Mesenchymal stem cell (in vitro differentiated cells and primary cell): ENCODE results near the gene AKT1S1.
A peak's percentile ranks its signal among the peaks of the same experiment; 100 is the strongest.

ENCODE experiments used
- DNase-seq: peaks from one replicate; pipeline ENCODE4 v3.0.0-alpha.2; 2013
- H2AFZ ChIP-seq: one replicate; pipeline ENCODE4 v1.6.1; 2013; ENCODE audit warnings: low read depth, mild to moderate bottlenecking, control low read depth, inconsistent platforms, low read length, moderate library complexity
- H2AK5ac ChIP-seq: 2 replicates; pipeline ENCODE4 v1.6.1; 2013; ENCODE audit warnings: low read length, moderate library complexity, mild to moderate bottlenecking, inconsistent platforms; ENCODE audit not compliant: severe bottlenecking
- H2BK120ac ChIP-seq: one replicate; pipeline ENCODE4 v1.6.1; 2013; ENCODE audit warnings: low read depth, mild to moderate bottlenecking, inconsistent platforms, low read length, moderate library complexity
- H2BK12ac ChIP-seq, 2 experiments: one replicate each; pipeline ENCODE4 v1.6.1; 2013; ENCODE audit warnings: inconsistent platforms in 2 of 2, low read length in 2 of 2, mild to moderate bottlenecking in 2 of 2, moderate library complexity in 2 of 2, control low read depth in 1 of 2
- H2BK15ac ChIP-seq: one replicate; pipeline ENCODE4 v1.6.1; 2013; ENCODE audit warnings: mild to moderate bottlenecking, low read depth, inconsistent platforms; ENCODE audit not compliant: poor library complexity, severe bottlenecking
- H2BK5ac ChIP-seq: 2 replicates; pipeline ENCODE4 v1.6.1; 2013; ENCODE audit warnings: low read depth, mild to moderate bottlenecking, low read length, control low read depth, inconsistent platforms; ENCODE audit not compliant: poor library complexity, severe bottlenecking
- H3K14ac ChIP-seq, 2 experiments: one replicate each; pipeline ENCODE4 v1.6.1; 2013; ENCODE audit warnings: inconsistent platforms in 2 of 2, low read length in 2 of 2, control low read depth in 1 of 2, mild to moderate bottlenecking in 1 of 2, moderate library complexity in 1 of 2
- H3K18ac ChIP-seq, 2 experiments: one replicate each; pipeline ENCODE4 v1.6.1; 2013; ENCODE audit warnings: inconsistent platforms in 2 of 2, low read length in 2 of 2, control low read depth in 1 of 2, low read depth in 1 of 2, mild to moderate bottlenecking in 1 of 2
- H3K23ac ChIP-seq, 2 experiments: one replicate each; pipeline ENCODE4 v1.6.1; 2013; ENCODE audit warnings: inconsistent platforms in 2 of 2, low read length in 2 of 2, mild to moderate bottlenecking in 2 of 2, moderate library complexity in 2 of 2, control low read depth in 1 of 2
- H3K27ac ChIP-seq: 2 replicates; pipeline ENCODE4 v1.5.1; 2013; ENCODE audit warnings: mild to moderate bottlenecking, moderate library complexity, low read length, control low read depth, inconsistent platforms; ENCODE audit not compliant: poor library complexity, severe bottlenecking
- H3K27me3 ChIP-seq, 2 experiments: 2 replicates each; pipeline versions ENCODE4 v1.6.1 to v1.7.0; 2013; ENCODE audit warnings: low read length in 2 of 2, mild to moderate bottlenecking in 2 of 2, moderate library complexity in 2 of 2, control low read depth in 1 of 2, inconsistent platforms in 1 of 2; ENCODE audit not compliant: control insufficient read depth in 1 of 2, insufficient read depth in 1 of 2
- H3K36me3 ChIP-seq, 2 experiments: 2 replicates each; pipeline versions ENCODE4 v1.6.1 to v1.7.0; 2013; ENCODE audit warnings: low read length in 2 of 2, control low read depth in 1 of 2, inconsistent platforms in 1 of 2, low read depth in 1 of 2, mild to moderate bottlenecking in 1 of 2; ENCODE audit not compliant: insufficient read depth in 2 of 2, control insufficient read depth in 1 of 2
- H3K4ac ChIP-seq, 2 experiments: one replicate each; pipeline ENCODE4 v1.6.1; 2013; ENCODE audit warnings: inconsistent platforms in 2 of 2, low read length in 2 of 2, mild to moderate bottlenecking in 2 of 2, moderate library complexity in 2 of 2, control low read depth in 1 of 2, low read depth in 1 of 2
- H3K4me1 ChIP-seq: 2 replicates; pipeline ENCODE4 v1.6.1; 2013; ENCODE audit warnings: low read depth, low read length, control low read depth; ENCODE audit not compliant: control insufficient read depth, insufficient read depth
- H3K4me2 ChIP-seq: 2 replicates; pipeline ENCODE4 v1.6.1; 2013; ENCODE audit warnings: low read length, mild to moderate bottlenecking, inconsistent platforms; ENCODE audit not compliant: poor library complexity, severe bottlenecking
- H3K4me3 ChIP-seq, 2 experiments: 2 replicates each; pipeline versions ENCODE4 v1.5.1 to v1.7.0; 2013; ENCODE audit warnings: low read length in 2 of 2, mild to moderate bottlenecking in 2 of 2, control low read depth in 1 of 2, low read depth in 1 of 2; ENCODE audit not compliant: insufficient read depth in 1 of 2
- H3K79me1 ChIP-seq: replicated peaks from 2 replicates; pipeline ENCODE4 v1.6.1; 2013; ENCODE audit warnings: mild to moderate bottlenecking, control low read depth, low read length, inconsistent platforms; ENCODE audit not compliant: poor library complexity, severe bottlenecking
- H3K9ac ChIP-seq: 2 replicates; pipeline ENCODE4 v1.7.0; 2013; ENCODE audit warnings: mild to moderate bottlenecking, low read length, moderate library complexity
- H3K9me3 ChIP-seq: 2 replicates; pipeline ENCODE4 v1.7.0; 2013; ENCODE audit warnings: mild to moderate bottlenecking, low read length; ENCODE audit not compliant: control insufficient read depth
- H4K8ac ChIP-seq: one replicate; pipeline ENCODE4 v1.6.1; 2013; ENCODE audit warnings: inconsistent platforms, mild to moderate bottlenecking, low read length, moderate library complexity
- H4K91ac ChIP-seq: one replicate; pipeline ENCODE4 v1.6.1; 2013; ENCODE audit warnings: mild to moderate bottlenecking, low read length, inconsistent platforms
- WGBS: methylation state at CpG from one replicate; pipeline ENCODE4 v1.1.7; 2013; ENCODE audit warnings: mixed read lengths; 5-methylcytosine and 5-hydroxymethylcytosine counted together

AKT1S1 gene

GRCh38 chr19:49854378-49855263 lies 22.5 kb downstream of the AKT1S1 start:
- H3K4me2 ChIP-seq: no peak overlapping the region
- no peak overlapping the region for H2BK5ac ChIP-seq
- H3K14ac ChIP-seq: no peak overlapping the region
- peaks cover 39 to 53% of the 10 kb centered on the region in 2 experiments for H3K36me3 ChIP-seq
- 96% methylated on average over 39 of the region's 39 CpGs for WGBS
- H4K91ac ChIP-seq: no peak overlapping the region
- no peak overlapping the region for H3K4me3 ChIP-seq
- no peak overlapping the region for H3K23ac ChIP-seq
- no peaks in the 10 kb centered on the region for H3K27me3 ChIP-seq
- peaks cover 48% of the 10 kb centered on the region for H3K4me1 ChIP-seq
- no peak overlapping the region for H2BK12ac ChIP-seq
- no peak for DNase-seq
- no peak overlapping the region for H3K18ac ChIP-seq
- peaks cover 11% of the 10 kb centered on the region for H3K79me1 ChIP-seq
- H3K27ac ChIP-seq: no peak overlapping the region
- H3K4ac ChIP-seq: no peak overlapping the region
- no peak overlapping the region for H3K9ac ChIP-seq
- H2BK120ac ChIP-seq: no peak overlapping the region
- H3K9me3 ChIP-seq: no peaks in the 10 kb centered on the region
- H4K8ac ChIP-seq: no peak overlapping the region
- no peak overlapping the region for H2AK5ac ChIP-seq
- no peak overlapping the region for H2BK15ac ChIP-seq
- no peak overlapping the region for H2AFZ ChIP-seq

- 92% methylated on average over 9 of the region's 10 CpGs for WGBS
- Histone ChIP-seq H3K27me3 (no peaks in the 10 kb centered on the region), H3K4me3 (no peak overlapping the region), H2BK12ac (no peak overlapping the region), H4K91ac (no peak overlapping the region), H3K14ac (no peak overlapping the region), H3K23ac (no peak overlapping the region), H2BK120ac (no peak overlapping the region), H2BK5ac (no peak overlapping the region), H3K4ac (no peak overlapping the region), H3K79me1 (peaks cover 13% of the 10 kb centered on the region), H4K8ac (no peak overlapping the region), H3K4me1 (peaks cover 44% of the 10 kb centered on the region), H3K4me2 (no peak overlapping the region), H3K18ac (no peak overlapping the region), H3K9ac (no peak overlapping the region), H2BK15ac (no peak overlapping the region), H3K36me3 (peaks cover 39 to 47% of the 10 kb centered on the region in 2 experiments), H2AFZ (no peak overlapping the region), H3K9me3 (no peaks in the 10 kb centered on the region), H3K27ac (no peak overlapping the region), H2AK5ac (no peak overlapping the region)
- no peak for DNase-seq
Measured at GRCh38 chr19:49853852-49854377, 23.2 kb downstream of the AKT1S1 start.

- no peak overlapping the region for H4K8ac ChIP-seq
- no peak overlapping the region for H3K27ac ChIP-seq
- no peaks in the 10 kb centered on the region for H3K27me3 ChIP-seq
- no peak overlapping the region for H3K4ac ChIP-seq
- WGBS: 88% methylated on average over 13 of the region's 14 CpGs
- peaks cover 28 to 35% of the 10 kb centered on the region in 2 experiments for H3K36me3 ChIP-seq
- H2BK5ac ChIP-seq: no peak overlapping the region
- H2BK15ac ChIP-seq: no peak overlapping the region
- H3K9ac ChIP-seq: peak overlapping the region; percentile 78
- H4K91ac ChIP-seq: no peak overlapping the region
- H2BK120ac ChIP-seq: no peak overlapping the region
- no peak overlapping the region for H3K18ac ChIP-seq
- peak overlapping the region; percentile 86 for H3K4me2 ChIP-seq
- H3K4me3 ChIP-seq: peak overlapping the region in 1 of 2 experiments; percentile 91
- peaks cover 16% of the 10 kb centered on the region for H3K79me1 ChIP-seq
- no peak overlapping the region for H3K14ac ChIP-seq
- no peak overlapping the region for H2AFZ ChIP-seq
- H3K9me3 ChIP-seq: no peaks in the 10 kb centered on the region
- peaks cover 37% of the 10 kb centered on the region for H3K4me1 ChIP-seq
- H2BK12ac ChIP-seq: no peak overlapping the region
- H2AK5ac ChIP-seq: no peak overlapping the region
- DNase-seq: no peak
- peak overlapping the region in 1 of 2 experiments; percentile 81 for H3K23ac ChIP-seq
Measured at GRCh38 chr19:49852631-49853126, 24.5 kb downstream of the AKT1S1 start.
